Thymus (tissue), 11 donors: ENCODE measurements around the gene PLAC1. TPM values are rescaled to one million over a fixed set of nuclear protein-coding genes. Genes with fewer than 3 reads are reported as not detected.

Source experiments
- DNase-seq, 9 donors: peaks; one replicate each; pipeline ENCODE4 v3.0.0-alpha.2; 2013; ENCODE audit warnings: low spot score in 9 of 9, low read depth in 6 of 9, missing footprints in 1 of 9
- H3K27ac ChIP-seq, 2 donors: one replicate each; pipeline ENCODE4 v1.5.1; 2013; ENCODE audit warnings: control low read depth in 1 of 2, low read depth in 1 of 2, low read length in 1 of 2, mild to moderate bottlenecking in 1 of 2, moderate library complexity in 1 of 2
- H3K27me3 ChIP-seq, 2 donors: one replicate each; pipeline ENCODE4 v1.5.1; 2013; ENCODE audit warnings: low read length in 1 of 2; ENCODE audit not compliant: control insufficient read depth in 2 of 2, insufficient read depth in 1 of 2
- H3K36me3 ChIP-seq, 2 donors: one replicate each; pipeline ENCODE4 v1.5.1; 2013; ENCODE audit warnings: low read length in 1 of 2, mild to moderate bottlenecking in 1 of 2, moderate library complexity in 1 of 2; ENCODE audit not compliant: control insufficient read depth in 2 of 2, insufficient read depth in 2 of 2
- H3K4me1 ChIP-seq, 2 donors: one replicate each; pipeline ENCODE4 v1.5.1; 2013; ENCODE audit warnings: low read length in 2 of 2; ENCODE audit not compliant: control insufficient read depth in 2 of 2, insufficient read depth in 2 of 2
- H3K4me3 ChIP-seq, 2 donors: one replicate each; pipeline ENCODE4 v1.5.1; 2013; ENCODE audit warnings: low read length in 2 of 2, control low read depth in 1 of 2, mild to moderate bottlenecking in 1 of 2
- H3K9me3 ChIP-seq, 2 donors: one replicate each; pipeline ENCODE4 v1.5.1; 2013; ENCODE audit warnings: low read length in 1 of 2, mild to moderate bottlenecking in 1 of 2; ENCODE audit not compliant: control insufficient read depth in 2 of 2, insufficient read depth in 1 of 2
- WGBS: extraction: QIAGEN DNeasy Blood & Tissue Kit; methylation state at CpG from one replicate; pipeline ENCODE4 v1.1.7; 2013; 5-methylcytosine and 5-hydroxymethylcytosine counted together
- polyA plus RNA-seq: library from polyadenylated mRNA; stranded (reverse); fragments of 200-250 nt; gene quantifications from one replicate; pipeline ENCODE4 v1.2.3, GENCODE V29; 2013
- total RNA-seq: library from RNA; stranded (reverse); fragments of 120-200 nt; gene quantifications from one replicate; pipeline ENCODE4 v1.2.4, GENCODE V29; 2013
- donor health status: healthy.

Gene PLAC1
- total and polyA plus RNA-seq, 2 donors, result 0.24 to 0.91 TPM

DNA sequence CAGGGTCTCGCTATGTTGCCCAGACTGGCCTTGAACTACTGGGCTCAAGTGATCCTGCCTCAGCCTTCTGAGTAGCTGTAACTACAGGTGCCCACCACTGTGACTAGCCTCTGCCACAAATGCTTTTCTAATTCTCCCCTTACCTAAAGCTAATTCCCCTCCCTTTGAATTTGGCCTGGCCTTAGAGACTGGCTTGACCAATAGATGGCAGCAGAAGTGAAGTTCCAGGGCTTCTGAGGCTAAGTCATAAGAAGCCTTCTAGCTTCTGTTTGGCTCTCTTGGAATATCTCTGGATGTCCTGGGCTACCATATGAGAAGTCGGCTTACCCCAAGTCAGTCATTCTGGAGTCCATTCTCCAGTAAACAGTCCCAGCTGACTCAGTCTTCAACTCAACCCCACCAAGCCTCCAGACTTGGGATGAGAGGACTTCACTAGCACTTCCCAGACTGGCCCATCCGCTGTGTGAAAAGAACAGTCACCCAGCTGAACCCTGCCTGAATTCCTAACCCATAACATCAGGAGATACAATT lies 137.3 kb downstream of the PLAC1 start:
- no peaks in the 10 kb centered on the region for H3K9me3 ChIP-seq
- H3K36me3 ChIP-seq, result no peaks in the 10 kb centered on the region
- H3K4me3 ChIP-seq, result no peak overlapping the region
- WGBS, result 95% methylated on average over 3 of the region's 3 CpGs
- DNase-seq, result peak in 3 of 9 donors; percentile 13 to 48 (median 16)
- no peaks in the 10 kb centered on the region for H3K4me1 ChIP-seq
- H3K27ac ChIP-seq, result no peak overlapping the region
- no peaks in the 10 kb centered on the region for H3K27me3 ChIP-seq

Other genes starting within 250 kb of the PLAC1 start
- 23.3 TPM for gene HPRT1, start 198.3 kb downstream of the PLAC1 start, total RNA-seq
- gene HPRT1, start 198.3 kb downstream of the PLAC1 start, polyA plus RNA-seq, result 60.8 TPM
- 9.9 TPM for gene PABIR2, start 138.7 kb upstream of the PLAC1 start, total RNA-seq
- 61.0 TPM for gene PABIR2, start 138.7 kb upstream of the PLAC1 start, polyA plus RNA-seq